ENCODE measurements around the gene SLITRK1.

The SLITRK1 gene

GRCh38 chr13:83881917-83882605 is at the start of gene SLITRK1:
Gene SLITRK1 (minus strand): TSS chr13:83882474. CDS start chr13:83881507, 967 bp downstream.
- no peak for DNase-seq (ENCODE audit: low read depth, low spot score)

GRCh38 chr13:83929157-83929556 is 46.9 kb upstream of the SLITRK1 start:
- H3K27ac ChIP-seq: no peak overlapping the region
- DNase-seq (ENCODE audit: low read depth, low spot score): no peak

More at GRCh38 chr13:83881917-83882605, at the start of gene SLITRK1:
- no peak within 1 kb of the TSS for H3K27ac ChIP-seq

- no peak for DNase-seq (ENCODE audit: low read depth, low spot score)
- H3K27ac ChIP-seq: no peak overlapping the region
These were observed 37.5 kb upstream of the SLITRK1 start for GRCh38 chr13:83919775-83920174.

GRCh38 chr13:83914368-83914767 is 32.1 kb upstream of the SLITRK1 start:
- H3K27ac ChIP-seq: no peak overlapping the region
- DNase-seq (ENCODE audit: low read depth, low spot score): no peak

GRCh38 chr13:83907196-83907989 is 25.1 kb upstream of the SLITRK1 start:
- DNase-seq (ENCODE audit: low read depth, low spot score): no peak
- no peak overlapping the region for H3K27ac ChIP-seq

- no peak overlapping the region for H3K27ac ChIP-seq
- no peak for DNase-seq (ENCODE audit: low read depth, low spot score)
These were observed 24.1 kb upstream of the SLITRK1 start for GRCh38 chr13:83906240-83906820.

GRCh38 chr13:83905641-83906040 is 23.4 kb upstream of the SLITRK1 start:
- DNase-seq (ENCODE audit: low read depth, low spot score): no peak

GRCh38 chr13:83895994-83896580 is 13.8 kb upstream of the SLITRK1 start:
- DNase-seq (ENCODE audit: low read depth, low spot score): peak; percentile 12
- peak overlapping the region; percentile 18 for H3K27ac ChIP-seq

More at GRCh38 chr13:83905641-83906040, 23.4 kb upstream of the SLITRK1 start:
- H3K27ac ChIP-seq: no peak overlapping the region

- DNase-seq (ENCODE audit: low read depth, low spot score): no peak
These were observed 8.1 kb upstream of the SLITRK1 start for GRCh38 chr13:83890358-83890757.

GRCh38 chr13:83884141-83884540 is 1.9 kb upstream of the SLITRK1 start:
- no peak overlapping the region for H3K27ac ChIP-seq
- no peak for DNase-seq (ENCODE audit: low read depth, low spot score)

More at GRCh38 chr13:83890358-83890757, 8.1 kb upstream of the SLITRK1 start:
- H3K27ac ChIP-seq: no peak overlapping the region

GRCh38 chr13:83883061-83883523 is 818 bp upstream of the SLITRK1 start:
- no peak overlapping the region for H3K27ac ChIP-seq
- no peak for DNase-seq (ENCODE audit: low read depth, low spot score)

- no peak for DNase-seq (ENCODE audit: low read depth, low spot score)
- no peak overlapping the region for H3K27ac ChIP-seq
These were observed 309 bp upstream of the SLITRK1 start for GRCh38 chr13:83882606-83882959.

GRCh38 chr13:83881140-83881684 is 1.1 kb downstream of the SLITRK1 start:
- H3K27ac ChIP-seq: no peak overlapping the region
- DNase-seq (ENCODE audit: low read depth, low spot score): no peak

GRCh38 chr13:83880275-83881139 is 1.8 kb downstream of the SLITRK1 start:
- no peak overlapping the region for H3K27ac ChIP-seq
- DNase-seq (ENCODE audit: low read depth, low spot score): no peak

GRCh38 chr13:83879431-83880171 is 2.7 kb downstream of the SLITRK1 start:
- DNase-seq (ENCODE audit: low read depth, low spot score): no peak
- no peak overlapping the region for H3K27ac ChIP-seq

- no peak for DNase-seq (ENCODE audit: low read depth, low spot score)
- no peak overlapping the region for H3K27ac ChIP-seq
These were observed 3.4 kb downstream of the SLITRK1 start for GRCh38 chr13:83878691-83879430.

GRCh38 chr13:83877651-83878355 is 4.5 kb downstream of the SLITRK1 start:
- DNase-seq (ENCODE audit: low read depth, low spot score): no peak
- H3K27ac ChIP-seq: no peak overlapping the region

GRCh38 chr13:83876546-83876945 is 5.7 kb downstream of the SLITRK1 start:
- DNase-seq (ENCODE audit: low read depth, low spot score): no peak
- H3K27ac ChIP-seq: no peak overlapping the region

Measured in epithelial cell of prostate (primary cell).